Measurements from ENCODE around the gene TMCC1. TPM values are rescaled to one million over a fixed set of nuclear protein-coding genes. Genes with fewer than 3 reads are reported as not detected.
"Not testable (repeated sequence)": the region's sequence is repeated elsewhere in the genome, so short reads cannot be mapped to it uniquely, and the experiment has no call there.

TMCC1 gene
- total and polyA plus RNA-seq, 10 of the 15 experiments (the other 5 are each of a cell fraction or from before 2014, with no cell fraction given): 2.3 to 21.1 (median 8.4) TPM

DNA sequence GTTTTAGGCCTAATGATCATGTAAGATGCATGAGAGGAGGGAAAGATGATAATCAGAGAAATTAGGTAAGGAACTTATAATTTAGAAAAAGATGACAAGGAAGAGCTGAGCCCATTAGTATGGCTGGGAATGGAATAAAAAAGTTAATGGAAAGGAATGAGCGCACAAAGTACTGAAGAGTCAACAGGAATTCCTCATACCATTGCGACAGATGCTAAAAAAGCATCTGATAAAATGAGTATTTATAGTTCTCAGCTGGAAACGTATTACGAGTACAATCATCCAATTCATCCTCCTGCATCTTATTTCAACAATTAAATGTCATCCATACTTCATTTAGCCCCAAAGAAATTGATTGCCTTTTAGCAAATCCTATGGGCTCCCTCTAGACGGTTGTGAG is 58.9 kb downstream of the TMCC1 start:
- H3K4me3 ChIP-seq: no peak overlapping the region
- FAIRE-seq (no peak), ATAC-seq (no peak), DNase-seq (ENCODE audit: low read depth, low spot score) (no peak)
- 89% methylated on average over 5 of the region's 5 CpGs for WGBS (ENCODE audit: insufficient coverage, insufficient replicate concordance, low lambda C conversion rate, missing lambda C conversion rate)
- no peaks in the 10 kb centered on the region for H3K27me3 ChIP-seq (replicated peaks in 1 of 2; ENCODE audit: control insufficient read depth in 2 of 2, insufficient read depth in 2 of 2, low read length in 1 of 2)
- in situ Hi-C loops (cut with MboI) (loop anchor here (5.0 kb wide), 1 partner anchor 342 kb away; no protein-coding TSS in a partner anchor), intact Hi-C loops (cut with micrococcal nuclease; ENCODE audit: unreplicated experiment) (no loop called here)
- POLR2A ChIA-PET: no interaction called here
- TF ChIP-seq YY1 (IDR thresholded peaks at IDR 0.05; ENCODE audit: low read depth, low read length) (no peak), HDAC6 (IDR thresholded peaks at IDR 0.05; ENCODE audit: unreplicated experiment) (no peak), YBX1 (IDR thresholded peaks at IDR 0.05) (no peak), ZNF622 (IDR thresholded peaks at IDR 0.05) (no peak), SIN3A (IDR thresholded peaks at IDR 0.05; ENCODE audit: low read depth, low read length) (no peak), HDGF (IDR thresholded peaks at IDR 0.05) (no peak), CHD2 (IDR thresholded peaks at IDR 0.05; ENCODE audit: borderline replicate concordance, low read depth, low read length) (no peak), POU2F2 (IDR thresholded peaks at IDR 0.05; ENCODE audit: borderline replicate concordance, low read depth, low read length) (no peak), NR2C2 (IDR thresholded peaks at IDR 0.05; ENCODE audit: borderline replicate concordance, control insufficient read depth, insufficient read length, low read depth) (no peak), IRF4 (IDR thresholded peaks at IDR 0.05; ENCODE audit: low read depth, low read length) (no peak), EP300 (IDR thresholded peaks at IDR 0.05; ENCODE audit: borderline replicate concordance in 1 of 2, control insufficient read depth in 1 of 2, low read depth in 2 of 2, low read length in 2 of 2) (no peak), ZBED1 (IDR thresholded peaks at IDR 0.05; ENCODE audit: borderline replicate concordance) (no peak), SMAD1 (IDR thresholded peaks at IDR 0.05; ENCODE audit: low read depth, partially characterized antibody) (no peak)
- TF ChIP-seq, protein P1, sequence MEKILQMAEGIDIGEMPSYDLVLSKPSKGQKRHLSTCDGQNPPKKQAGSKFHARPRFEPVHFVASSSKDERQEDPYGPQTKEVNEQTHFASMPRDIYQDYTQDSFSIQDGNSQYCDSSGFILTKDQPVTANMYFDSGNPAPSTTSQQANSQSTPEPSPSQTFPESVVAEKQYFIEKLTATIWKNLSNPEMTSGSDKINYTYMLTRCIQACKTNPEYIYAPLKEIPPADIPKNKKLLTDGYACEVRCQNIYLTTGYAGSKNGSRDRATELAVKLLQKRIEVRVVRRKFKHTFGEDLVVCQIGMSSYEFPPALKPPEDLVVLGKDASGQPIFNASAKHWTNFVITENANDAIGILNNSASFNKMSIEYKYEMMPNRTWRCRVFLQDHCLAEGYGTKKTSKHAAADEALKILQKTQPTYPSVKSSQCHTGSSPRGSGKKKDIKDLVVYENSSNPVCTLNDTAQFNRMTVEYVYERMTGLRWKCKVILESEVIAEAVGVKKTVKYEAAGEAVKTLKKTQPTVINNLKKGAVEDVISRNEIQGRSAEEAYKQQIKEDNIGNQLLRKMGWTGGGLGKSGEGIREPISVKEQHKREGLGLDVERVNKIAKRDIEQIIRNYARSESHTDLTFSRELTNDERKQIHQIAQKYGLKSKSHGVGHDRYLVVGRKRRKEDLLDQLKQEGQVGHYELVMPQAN (conservative IDR thresholded peaks at IDR 0.05): no peak
- TF ChIP-seq, protein P2, sequence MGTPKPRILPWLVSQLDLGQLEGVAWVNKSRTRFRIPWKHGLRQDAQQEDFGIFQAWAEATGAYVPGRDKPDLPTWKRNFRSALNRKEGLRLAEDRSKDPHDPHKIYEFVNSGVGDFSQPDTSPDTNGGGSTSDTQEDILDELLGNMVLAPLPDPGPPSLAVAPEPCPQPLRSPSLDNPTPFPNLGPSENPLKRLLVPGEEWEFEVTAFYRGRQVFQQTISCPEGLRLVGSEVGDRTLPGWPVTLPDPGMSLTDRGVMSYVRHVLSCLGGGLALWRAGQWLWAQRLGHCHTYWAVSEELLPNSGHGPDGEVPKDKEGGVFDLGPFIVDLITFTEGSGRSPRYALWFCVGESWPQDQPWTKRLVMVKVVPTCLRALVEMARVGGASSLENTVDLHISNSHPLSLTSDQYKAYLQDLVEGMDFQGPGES (IDR thresholded peaks at IDR 0.05): no peak
- H2AFZ ChIP-seq (ENCODE audit: control insufficient read depth, low read depth, low read length): no peak overlapping the region
- H3K9me3 ChIP-seq (replicated peaks; ENCODE audit: control insufficient read depth, insufficient read depth, low read length): no peaks in the 10 kb centered on the region
- H3K4me1 ChIP-seq (ENCODE audit: control insufficient read depth, insufficient read depth, low read length): no peaks in the 10 kb centered on the region
- RAD21 ChIA-PET (ENCODE audit: unreplicated experiment): no interaction called here
- SMC1A ChIA-PET (ENCODE audit: uncharacterized antibody, unreplicated experiment): interaction anchor here (1.1 to 1.7 kb wide), 2 partner anchors 160 to 185 kb away, joined by 3 to 6 read pairs; no protein-coding TSS in a partner anchor
- no peaks in the 10 kb centered on the region for H4K20me1 ChIP-seq (ENCODE audit: control insufficient read depth, insufficient read depth)
- no peaks in the 10 kb centered on the region for H3K79me2 ChIP-seq (ENCODE audit: control insufficient read depth, insufficient read depth, low read length)
- no peak overlapping the region for H3K9ac ChIP-seq (ENCODE audit: control insufficient read depth, insufficient read depth, low read length)
- H3K4me2 ChIP-seq (ENCODE audit: control insufficient read depth, insufficient read depth): no peak overlapping the region
- CTCF ChIA-PET: interaction anchor here (1.6 kb wide), 2 partner anchors 10 to 207 kb away, joined by 4 to 5 read pairs; no protein-coding TSS in a partner anchor
- no TSS peak for BruUV-seq (replicated peaks)
- no peaks in the 10 kb centered on the region for H3K36me3 ChIP-seq (ENCODE audit: control insufficient read depth in 2 of 2, insufficient read depth in 2 of 2, low read length in 1 of 2)
- H3K27ac ChIP-seq (ENCODE audit: control insufficient read depth, insufficient read depth): no peak overlapping the region

DNA sequence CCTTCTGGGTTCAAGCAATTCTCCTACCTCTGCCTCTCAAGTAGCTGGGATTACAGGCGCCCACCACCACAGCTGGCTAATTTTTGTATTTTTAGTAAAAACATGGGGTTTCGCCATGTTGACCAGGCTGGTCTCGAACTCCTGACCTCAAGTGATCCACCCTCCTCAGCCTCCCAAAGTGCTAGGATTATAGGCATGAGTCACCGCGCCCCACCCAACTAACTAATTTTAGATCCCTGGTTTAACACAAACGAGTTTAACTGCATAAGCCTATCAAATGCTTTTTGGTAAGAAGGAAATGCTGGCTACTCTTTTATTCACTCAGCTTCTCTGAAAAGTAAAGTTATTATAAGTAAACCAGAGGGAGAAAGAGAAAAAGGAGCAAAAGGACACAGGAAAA is 61.6 kb downstream of the TMCC1 start:
- in situ Hi-C loops (cut with MboI): loop anchor here (5.0 kb wide), 1 partner anchor 340 kb away; no protein-coding TSS in a partner anchor
- WGBS (ENCODE audit: insufficient coverage, insufficient replicate concordance, low lambda C conversion rate, missing lambda C conversion rate): 79% methylated on average over 6 of the region's 6 CpGs
- ATAC-seq; H3K79me2 ChIP-seq (ENCODE audit: control insufficient read depth, insufficient read depth, low read length); H3K4me3 ChIP-seq; H3K27me3 ChIP-seq (replicated peaks in 1 of 2; ENCODE audit: control insufficient read depth in 2 of 2, insufficient read depth in 2 of 2, low read length in 1 of 2); H2AFZ ChIP-seq (ENCODE audit: control insufficient read depth, low read depth, low read length); H3K9me3 ChIP-seq (replicated peaks; ENCODE audit: control insufficient read depth, insufficient read depth, low read length); H3K9ac ChIP-seq (ENCODE audit: control insufficient read depth, insufficient read depth, low read length); POLR2A ChIA-PET; H3K36me3 ChIP-seq (ENCODE audit: control insufficient read depth in 2 of 2, insufficient read depth in 2 of 2, low read length in 1 of 2); H3K27ac ChIP-seq (ENCODE audit: control insufficient read depth, insufficient read depth); H3K4me2 ChIP-seq (ENCODE audit: control insufficient read depth, insufficient read depth); DNase-seq (ENCODE audit: low read depth, low spot score); H3K4me1 ChIP-seq (ENCODE audit: control insufficient read depth, insufficient read depth, low read length); FAIRE-seq; intact Hi-C loops (cut with micrococcal nuclease; ENCODE audit: unreplicated experiment); H4K20me1 ChIP-seq (ENCODE audit: control insufficient read depth, insufficient read depth); BruUV-seq (replicated peaks): not testable (repeated sequence)
- CTCF ChIA-PET: interaction anchor here (0.9 to 12.0 kb wide), 6 partner anchors 110 to 342 kb away, joined by 3 to 151 read pairs (median 16); no protein-coding TSS in a partner anchor
- SMC1A ChIA-PET (ENCODE audit: uncharacterized antibody, unreplicated experiment): interaction anchor here (0.7 to 9.7 kb wide), 7 partner anchors 61 to 409 kb away, joined by 3 to 83 read pairs (median 5); no protein-coding TSS in a partner anchor
- RAD21 ChIA-PET (ENCODE audit: unreplicated experiment): interaction anchor here (1.6 kb wide), 1 partner anchor 342 kb away, joined by 9 read pairs; no protein-coding TSS in a partner anchor

Measured in GM12878 (cell line).